Measurements from ENCODE around the gene FNDC3B. TPM values are rescaled to one million over a fixed set of nuclear protein-coding genes. Genes with fewer than 3 reads are reported as not detected.

FNDC3B gene
- total RNA-seq, 4 donors from 2014 or later, result 114 to 217 (median 164) TPM

DNA sequence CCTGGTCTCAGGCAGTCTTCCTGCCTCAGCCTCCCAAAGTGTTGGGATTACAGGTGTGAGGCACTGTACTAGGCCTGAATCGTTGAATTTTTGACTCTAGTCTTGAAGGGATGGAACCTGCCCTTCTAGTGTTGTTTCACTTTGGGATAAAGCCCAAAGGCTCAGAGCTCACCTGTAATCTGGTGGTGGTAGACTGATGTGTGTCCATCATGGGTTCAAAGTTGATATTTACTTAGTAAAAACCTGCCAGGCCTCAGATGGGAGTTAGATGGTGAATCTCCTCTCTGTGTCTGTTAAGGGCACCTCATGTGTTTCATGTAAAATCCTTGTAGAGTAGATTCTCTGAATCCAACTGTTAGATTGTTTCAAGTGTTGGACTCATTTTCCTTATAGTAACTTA, 41.1 kb downstream of the FNDC3B start:
- ATAC-seq (ENCODE audit: low FRiP score) (no peak), DNase-seq (ENCODE audit: low spot score) (no peak)
- TF ChIP-seq, protein P1, sequence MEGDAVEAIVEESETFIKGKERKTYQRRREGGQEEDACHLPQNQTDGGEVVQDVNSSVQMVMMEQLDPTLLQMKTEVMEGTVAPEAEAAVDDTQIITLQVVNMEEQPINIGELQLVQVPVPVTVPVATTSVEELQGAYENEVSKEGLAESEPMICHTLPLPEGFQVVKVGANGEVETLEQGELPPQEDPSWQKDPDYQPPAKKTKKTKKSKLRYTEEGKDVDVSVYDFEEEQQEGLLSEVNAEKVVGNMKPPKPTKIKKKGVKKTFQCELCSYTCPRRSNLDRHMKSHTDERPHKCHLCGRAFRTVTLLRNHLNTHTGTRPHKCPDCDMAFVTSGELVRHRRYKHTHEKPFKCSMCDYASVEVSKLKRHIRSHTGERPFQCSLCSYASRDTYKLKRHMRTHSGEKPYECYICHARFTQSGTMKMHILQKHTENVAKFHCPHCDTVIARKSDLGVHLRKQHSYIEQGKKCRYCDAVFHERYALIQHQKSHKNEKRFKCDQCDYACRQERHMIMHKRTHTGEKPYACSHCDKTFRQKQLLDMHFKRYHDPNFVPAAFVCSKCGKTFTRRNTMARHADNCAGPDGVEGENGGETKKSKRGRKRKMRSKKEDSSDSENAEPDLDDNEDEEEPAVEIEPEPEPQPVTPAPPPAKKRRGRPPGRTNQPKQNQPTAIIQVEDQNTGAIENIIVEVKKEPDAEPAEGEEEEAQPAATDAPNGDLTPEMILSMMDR (IDR thresholded peaks at IDR 0.05), result no peak

DNA sequence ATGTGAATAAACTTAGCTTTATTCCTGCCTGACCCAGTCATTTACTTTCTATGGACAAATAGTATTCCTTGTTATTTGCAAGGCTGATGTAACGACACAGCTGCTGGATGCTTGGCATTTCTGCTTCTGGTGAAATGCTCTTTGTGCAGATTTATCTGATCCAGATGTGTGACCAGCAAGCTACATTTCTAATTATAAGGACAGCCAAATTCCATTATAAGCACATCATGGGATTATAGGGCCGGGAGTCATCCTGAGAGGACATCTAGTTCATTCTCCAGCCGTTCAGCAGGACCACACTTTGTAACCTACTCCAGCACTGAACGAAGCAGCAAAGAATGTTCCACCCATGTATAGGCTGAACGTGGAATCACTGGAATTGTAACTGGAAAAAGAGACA, 42.9 kb downstream of the FNDC3B start:
- DNase-seq (ENCODE audit: low spot score), result no peak
- TF ChIP-seq, protein P1 (IDR thresholded peaks at IDR 0.05), result no peak
- ATAC-seq (ENCODE audit: low FRiP score), result no peak

DNA sequence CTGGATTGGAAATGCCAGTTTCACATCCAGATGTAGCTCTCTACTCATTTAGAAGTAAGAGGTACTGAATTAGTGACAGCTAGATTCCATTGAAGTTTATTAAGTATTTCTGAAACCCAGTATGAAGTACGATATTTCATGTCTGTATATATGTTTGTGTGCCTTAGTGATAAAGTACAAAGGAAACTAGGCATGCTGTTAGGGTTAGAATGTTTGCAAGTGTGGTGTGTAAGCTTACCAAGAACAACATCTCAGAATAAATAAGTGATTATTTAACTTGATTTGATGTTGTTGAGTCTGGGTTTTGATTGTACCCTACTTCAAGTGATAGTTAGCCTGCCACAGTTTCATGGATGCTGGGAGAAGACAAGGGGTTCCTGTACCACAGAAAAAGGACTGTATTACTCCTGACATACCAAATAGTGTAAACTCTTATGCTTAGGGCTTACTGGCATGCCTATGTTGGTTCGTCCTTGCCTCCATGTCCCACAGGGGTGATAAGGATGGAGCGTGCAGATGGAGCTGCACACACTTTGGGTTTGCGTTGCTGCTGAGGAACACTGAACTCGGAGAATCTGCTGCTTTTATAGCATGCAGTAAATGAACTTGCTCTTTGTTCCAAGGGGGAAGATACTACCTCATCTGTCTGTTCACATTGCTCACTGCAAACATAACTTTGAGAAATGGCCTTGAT, 43.6 kb downstream of the FNDC3B start:
- DNase-seq (ENCODE audit: low spot score) (no peak), ATAC-seq (ENCODE audit: low FRiP score) (no peak)
- TF ChIP-seq, protein P1 (IDR thresholded peaks at IDR 0.05), result no peak

DNA sequence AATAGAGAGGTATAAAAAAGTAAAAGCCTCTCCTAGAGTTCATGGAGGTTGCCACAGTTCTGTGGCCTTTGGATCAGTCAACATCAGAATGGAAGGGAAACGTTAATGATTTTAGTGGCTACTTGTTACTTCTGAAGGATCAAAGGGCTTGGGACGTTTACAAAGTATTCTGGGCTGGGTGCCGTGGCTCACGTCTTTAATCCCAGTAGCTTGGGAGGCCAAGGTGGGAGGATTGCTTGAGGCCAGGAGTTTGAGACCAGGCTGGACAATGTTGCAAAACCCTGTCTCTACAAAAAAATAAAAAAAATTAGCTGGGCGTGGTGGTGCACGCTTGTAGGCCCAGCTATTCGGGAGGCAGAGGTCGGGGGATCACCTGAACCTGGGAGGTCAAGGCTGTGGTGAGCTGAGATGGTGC, 44.6 kb downstream of the FNDC3B start:
- TF ChIP-seq, protein P1 (IDR thresholded peaks at IDR 0.05), result no peak
- ATAC-seq (ENCODE audit: low FRiP score) (no peak), DNase-seq (ENCODE audit: low spot score) (no peak)

DNA sequence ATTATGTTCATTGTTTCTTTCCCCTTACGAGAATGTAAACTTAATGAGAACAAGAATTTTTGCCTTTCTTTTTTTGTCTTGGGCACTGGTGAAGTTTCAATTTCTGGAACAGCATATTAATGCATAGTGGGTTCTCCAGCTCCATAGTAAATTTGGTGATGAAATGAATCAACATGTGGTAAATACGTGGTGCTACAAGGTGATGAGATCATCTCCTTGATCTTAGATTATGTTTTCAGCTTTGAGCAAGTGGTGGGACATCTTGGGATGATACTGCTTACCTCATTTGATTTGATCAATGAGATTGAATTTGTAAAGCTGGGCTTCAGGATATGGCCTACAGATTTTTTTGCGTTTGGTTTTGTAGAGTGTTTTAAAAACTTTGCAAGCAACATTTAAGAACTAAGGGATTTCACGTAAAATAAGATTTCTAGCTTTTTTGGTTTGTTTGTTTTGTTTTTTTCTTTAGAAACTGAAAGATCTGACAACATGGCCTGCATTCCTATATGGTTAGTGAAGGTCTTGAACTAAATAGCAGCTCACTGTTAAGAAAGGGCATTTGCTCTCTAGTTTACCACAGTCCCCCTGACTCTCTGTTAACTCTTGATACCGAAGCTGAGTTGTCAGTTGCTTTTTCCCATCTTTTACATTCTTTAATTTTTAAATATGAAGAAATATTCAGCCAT, 45.6 kb downstream of the FNDC3B start:
- TF ChIP-seq, protein P1 (IDR thresholded peaks at IDR 0.05), result no peak
- DNase-seq (ENCODE audit: low spot score) (no peak), ATAC-seq (ENCODE audit: low FRiP score) (no peak)

DNA sequence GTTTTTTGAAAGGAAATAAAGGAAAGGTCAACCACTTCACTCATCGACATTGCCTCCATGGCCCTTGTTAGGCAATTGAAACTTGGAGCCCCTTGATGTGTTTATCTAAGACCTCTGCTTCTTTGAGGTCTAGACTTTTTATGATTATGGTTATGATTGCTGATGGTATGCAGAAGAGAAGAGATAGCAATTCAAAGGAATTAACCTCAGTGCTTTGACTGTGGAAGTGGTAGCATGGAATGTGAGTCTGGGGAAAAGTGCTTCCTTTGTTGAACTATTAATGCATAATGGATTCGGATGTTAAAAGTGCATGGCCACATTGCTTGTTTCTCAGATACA, 46.1 kb downstream of the FNDC3B start:
- no peak for DNase-seq (ENCODE audit: low spot score)
- no peak for ATAC-seq (ENCODE audit: low FRiP score)
- TF ChIP-seq, protein P1 (IDR thresholded peaks at IDR 0.05), result no peak

DNA sequence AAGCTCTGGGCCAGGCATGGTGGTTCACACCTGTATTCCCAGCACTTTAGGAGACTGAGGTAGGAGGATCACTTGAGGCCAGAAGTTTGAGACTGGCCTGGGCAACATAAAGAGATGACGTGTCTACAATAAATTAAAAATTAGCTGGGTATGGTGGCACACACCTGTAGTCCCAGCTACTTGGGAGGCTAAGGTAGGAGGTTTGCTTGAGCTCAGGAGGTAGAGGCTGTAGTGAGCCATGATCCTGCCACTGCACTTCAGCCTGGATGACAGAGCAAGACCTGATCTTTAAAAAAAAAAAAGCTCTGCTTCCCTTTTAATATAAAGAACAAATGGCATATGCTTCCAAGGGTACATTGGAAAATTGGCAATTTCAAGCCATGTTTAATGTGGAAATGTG, 46.7 kb downstream of the FNDC3B start:
- TF ChIP-seq, protein P1 (IDR thresholded peaks at IDR 0.05), result no peak
- DNase-seq (ENCODE audit: low spot score) (no peak), ATAC-seq (ENCODE audit: low FRiP score) (no peak)

Measured in omental fat pad (tissue), 4 donors.